Naive thymus-derived CD4-positive, alpha-beta T cell (primary cell): ENCODE measurements around the gene SRPRB. TPM values are rescaled to one million over a fixed set of nuclear protein-coding genes. Genes with fewer than 3 reads are reported as not detected.

Experiments used
- ATAC-seq: fragments of 150-1000 bp; cut with Tn5 transposase; 2 replicates; pipeline ENCODE4 v1.10.0; 2021; ENCODE audit warnings: mild to moderate bottlenecking, moderate library complexity
- CTCF ChIA-PET: fragments of 350-600 bp; sonication (Branson Sonifier 250); formaldehyde crosslinking; loops from one replicate; lab custom pipeline; 2021; ENCODE audit warnings: antibody characterized with exemption; lab: Charles Lee
- POLR2A ChIA-PET: fragments of 350-600 bp; sonication (Branson Sonifier 250); formaldehyde crosslinking; loops from one replicate; lab custom pipeline; 2021; ENCODE audit warnings: antibody characterized with exemption, inconsistent platforms; lab: Charles Lee
- DNase-seq, 9 donors: peaks; one replicate each; pipeline versions ENCODE4 v3.0.0 to v3.0.0-alpha.2; 2020 to 2022; ENCODE audit warnings: mixed read lengths in 1 of 9
- H3K27ac ChIP-seq: one replicate; pipeline ENCODE4 v1.7.0; 2013; ENCODE audit warnings: mild to moderate bottlenecking, low read depth, low read length, moderate library complexity
- H3K27me3 ChIP-seq, 2 donors: one replicate each; pipeline ENCODE4 v1.7.0; 2013; ENCODE audit warnings: low read length in 2 of 2, mild to moderate bottlenecking in 2 of 2, moderate library complexity in 2 of 2; ENCODE audit not compliant: control insufficient read depth in 2 of 2, insufficient read depth in 2 of 2
- H3K36me3 ChIP-seq, 3 experiments: 1 replicate in 2 of 3; 2 replicates in 1 of 3; pipeline ENCODE4 v1.7.0; 2013; ENCODE audit warnings: low read length in 3 of 3, mild to moderate bottlenecking in 3 of 3, moderate library complexity in 1 of 3; ENCODE audit not compliant: insufficient read depth in 3 of 3, control insufficient read depth in 2 of 3
- H3K4me1 ChIP-seq, 2 donors: one replicate each; pipeline ENCODE4 v1.7.0; 2013; ENCODE audit warnings: low read length in 2 of 2, mild to moderate bottlenecking in 2 of 2, moderate library complexity in 1 of 2; ENCODE audit not compliant: control insufficient read depth in 2 of 2, insufficient read depth in 2 of 2
- H3K4me3 ChIP-seq: 2 replicates; pipeline ENCODE4 v1.7.0; 2013; ENCODE audit warnings: mild to moderate bottlenecking, low read length
- H3K9me3 ChIP-seq, 3 experiments: 1 replicate in 2 of 3; 2 replicates in 1 of 3; pipeline ENCODE4 v1.7.0; 2013; ENCODE audit warnings: low read length in 3 of 3; ENCODE audit not compliant: control insufficient read depth in 2 of 3
- H3K27ac Mint-ChIP-seq, 9 donors: one replicate each; pipeline ENCODE4 v1.8.0; 2020 to 2022; ENCODE audit warnings: mixed read lengths in 9 of 9, mild to moderate bottlenecking in 8 of 9, moderate library complexity in 5 of 9, inconsistent platforms in 2 of 9
- H3K27me3 Mint-ChIP-seq, 5 donors: one replicate each; pipeline ENCODE4 v1.8.0; 2021 to 2022; ENCODE audit warnings: mixed read lengths in 5 of 5, mild to moderate bottlenecking in 1 of 5
- H3K36me3 Mint-ChIP-seq, 5 donors: one replicate each; pipeline ENCODE4 v1.8.0; 2020 to 2022; ENCODE audit warnings: mixed read lengths in 5 of 5, mild to moderate bottlenecking in 3 of 5, inconsistent platforms in 1 of 5
- H3K4me1 Mint-ChIP-seq, 7 donors: one replicate each; pipeline ENCODE4 v1.8.0; 2020 to 2022; ENCODE audit warnings: mixed read lengths in 7 of 7, mild to moderate bottlenecking in 3 of 7, inconsistent platforms in 1 of 7
- H3K4me3 Mint-ChIP-seq, 10 donors: one replicate each; pipeline ENCODE4 v1.8.0; 2020 to 2022; ENCODE audit warnings: mild to moderate bottlenecking in 10 of 10, mixed read lengths in 10 of 10, moderate library complexity in 6 of 10, inconsistent platforms in 2 of 10
- H3K9me3 Mint-ChIP-seq, 11 donors: one replicate each; pipeline ENCODE4 v1.8.0; 2020 to 2022; ENCODE audit warnings: mixed read lengths in 11 of 11, mild to moderate bottlenecking in 4 of 11, inconsistent platforms in 1 of 11, moderate library complexity in 1 of 11
- intact Hi-C, 2 donors: fragments of 100-400 bp; cut with micrococcal nuclease; formaldehyde crosslinking; loops; one replicate each; pipeline ENCODE4 v1.15.1; 2023
- polyA plus RNA-seq, 2 donors: library from polyadenylated mRNA; unstranded; fragments of 300-500 nt; fragmentation: Illumina TruSeq; gene quantifications; one replicate each; pipeline ENCODE4 v1.2.3, GENCODE V29; 2021
- total RNA-seq, 6 experiments: library from RNA in 5 of 6; stranded (reverse) in 5 of 6; gene quantifications; 1 replicate in 5 of 6; 2 replicates in 1 of 6; pipeline ENCODE4 v1.2.3 and lab custom pipeline; 2021 to 2026

SRPRB gene
- total and polyA plus RNA-seq, 7 experiments from 2014 or later = 27.4 to 63.3 (median 37.4) TPM

DNA sequence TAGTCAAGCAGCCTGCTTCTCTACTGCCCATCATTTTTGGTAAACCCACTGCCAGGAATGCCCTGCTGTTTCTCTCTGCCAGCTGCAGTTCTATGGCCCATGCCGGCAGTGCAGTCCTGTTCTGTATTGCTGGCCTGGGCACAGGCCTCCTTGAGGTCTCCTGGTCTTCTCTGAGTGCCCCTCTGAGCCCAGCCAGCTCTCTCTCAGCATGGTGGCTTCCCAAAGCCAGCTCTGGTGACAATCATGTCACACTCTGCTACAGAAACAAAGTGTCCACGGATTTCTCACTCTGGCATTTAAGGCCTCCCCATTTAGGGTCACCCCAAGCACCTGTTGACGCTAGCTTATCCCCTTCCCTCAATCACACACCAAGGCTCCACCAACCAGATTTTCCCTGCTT, 24.5 kb downstream of the SRPRB start:
- intact Hi-C loops = no loop called here
- Mint-ChIP-seq H3K36me3 (peaks cover 0 to 14% (median 5%) of the 10 kb centered on the region in 5 donors), H3K4me1 (no peaks in the 10 kb centered on the region), H3K27ac (no peak overlapping the region), H3K9me3 (no peaks in the 10 kb centered on the region), H3K27me3 (peaks cover 0 to 4% (median 0%) of the 10 kb centered on the region in 5 donors), H3K4me3 (no peak overlapping the region)
- POLR2A ChIA-PET = no interaction called here
- Histone ChIP-seq H3K27ac (no peak overlapping the region), H3K4me3 (no peak overlapping the region), H3K36me3 (peaks cover 0 to 10% (median 5%) of the 10 kb centered on the region in 3 experiments), H3K27me3 (no peaks in the 10 kb centered on the region), H3K4me1 (no peaks in the 10 kb centered on the region), H3K9me3 (no peaks in the 10 kb centered on the region)
- CTCF ChIA-PET = no interaction called here
- DNase-seq (no peak), ATAC-seq (no peak)

DNA sequence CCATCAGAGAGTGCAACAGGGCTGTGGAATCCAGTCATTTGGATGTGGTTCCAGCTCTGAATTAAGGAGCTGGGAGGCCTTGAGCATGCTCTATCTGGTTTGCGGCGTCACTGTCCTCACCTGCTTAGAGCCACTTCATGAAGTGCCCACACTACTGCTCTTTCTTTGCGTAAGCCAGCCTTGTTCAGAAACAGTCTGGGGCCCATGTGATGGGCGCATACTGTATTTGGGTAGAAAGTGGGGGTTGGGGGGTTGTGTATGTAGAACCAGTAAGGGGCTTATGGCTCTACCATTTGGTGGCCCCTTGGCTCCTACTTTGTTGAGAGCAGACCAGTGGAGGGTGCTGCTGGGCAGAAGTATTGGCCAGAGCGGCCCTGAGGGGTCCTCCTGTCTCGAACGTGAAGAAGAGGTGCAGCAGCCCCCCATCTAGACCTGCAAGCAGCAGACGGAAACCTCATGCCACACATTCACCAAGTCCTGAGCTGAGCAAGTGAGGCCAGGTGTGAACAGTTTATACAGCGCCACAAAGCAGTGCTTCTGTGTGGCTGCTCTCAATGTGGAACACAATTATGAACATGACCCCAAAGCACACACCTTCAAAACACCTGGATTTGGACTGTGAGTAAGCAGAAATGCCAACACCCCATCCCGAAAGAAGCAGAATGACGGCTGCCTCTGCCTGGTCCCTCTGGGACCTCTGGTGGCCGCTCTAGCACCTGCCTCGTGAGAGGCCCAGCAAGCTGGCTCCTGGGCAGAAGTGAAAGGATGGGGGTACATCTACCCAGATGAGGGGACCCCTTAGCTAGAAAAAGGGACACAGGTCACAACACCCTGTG, 26.6 kb downstream of the SRPRB start:
- no peaks in the 10 kb centered on the region for H3K27me3 ChIP-seq
- peaks cover 0 to 2% (median 0%) of the 10 kb centered on the region in 11 donors for H3K9me3 Mint-ChIP-seq
- no peaks in the 10 kb centered on the region for H3K4me1 Mint-ChIP-seq
- H3K4me3 ChIP-seq = no peak overlapping the region
- H3K27ac ChIP-seq = no peak overlapping the region
- ChIA-PET POLR2A (no interaction called here), CTCF (no interaction called here)
- no peaks in the 10 kb centered on the region for H3K36me3 ChIP-seq
- no peaks in the 10 kb centered on the region for H3K4me1 ChIP-seq
- H3K27ac Mint-ChIP-seq = no peak overlapping the region
- intact Hi-C loops = no loop called here
- H3K4me3 Mint-ChIP-seq = no peak overlapping the region
- no peaks in the 10 kb centered on the region for H3K9me3 ChIP-seq
- no peak for DNase-seq
- ATAC-seq = no peak
- peaks cover 0 to 6% (median 0%) of the 10 kb centered on the region in 5 donors for H3K27me3 Mint-ChIP-seq
- H3K36me3 Mint-ChIP-seq = no peaks in the 10 kb centered on the region

- Mint-ChIP-seq H3K36me3 (no peaks in the 10 kb centered on the region), H3K27ac (no peak overlapping the region), H3K9me3 (peaks cover 0 to 2% (median 0%) of the 10 kb centered on the region in 11 donors), H3K27me3 (peaks cover 0 to 7% (median 0%) of the 10 kb centered on the region in 5 donors), H3K4me3 (no peak overlapping the region), H3K4me1 (no peaks in the 10 kb centered on the region)
- no peaks in the 10 kb centered on the region for H3K9me3 ChIP-seq
- intact Hi-C loops = no loop called here
- H3K27ac ChIP-seq = no peak overlapping the region
- DNase-seq = no peak
- ATAC-seq = no peak
- H3K4me1 ChIP-seq = no peaks in the 10 kb centered on the region
- H3K27me3 ChIP-seq = no peaks in the 10 kb centered on the region
- H3K36me3 ChIP-seq = no peaks in the 10 kb centered on the region
- POLR2A ChIA-PET = no interaction called here
- no peak overlapping the region for H3K4me3 ChIP-seq
- CTCF ChIA-PET = no interaction called here
Measured at GRCh38 chr3:133832802-133833144, 27.2 kb downstream of the SRPRB start.

DNA sequence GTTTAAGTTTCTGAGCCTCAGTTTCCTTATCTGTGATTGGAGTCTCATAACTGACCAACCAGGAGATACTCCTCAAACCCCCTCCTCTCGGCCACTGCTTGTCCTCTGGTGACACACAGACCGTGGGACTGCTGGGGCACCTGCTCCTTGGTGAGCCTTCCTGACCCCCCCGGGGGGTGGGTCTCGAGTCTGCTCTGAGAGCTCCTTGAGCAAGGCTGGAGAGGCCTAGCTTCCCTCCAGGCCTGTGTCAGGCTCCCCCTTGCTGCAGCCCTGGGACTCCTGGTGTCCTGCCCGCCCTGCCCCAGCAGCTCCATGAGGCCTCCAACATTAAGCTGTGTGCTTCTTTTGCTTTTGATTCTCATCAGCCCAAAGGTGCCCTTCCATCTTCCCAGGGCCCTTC, 27.7 kb downstream of the SRPRB start:
- Histone ChIP-seq H3K36me3 (no peaks in the 10 kb centered on the region), H3K9me3 (no peaks in the 10 kb centered on the region), H3K27ac (no peak overlapping the region), H3K4me1 (no peaks in the 10 kb centered on the region), H3K27me3 (no peaks in the 10 kb centered on the region), H3K4me3 (no peak overlapping the region)
- intact Hi-C loops = no loop called here
- CTCF ChIA-PET = no interaction called here
- no peak for ATAC-seq
- H3K4me1 Mint-ChIP-seq = no peaks in the 10 kb centered on the region
- peaks cover 0 to 7% (median 0%) of the 10 kb centered on the region in 5 donors for H3K27me3 Mint-ChIP-seq
- no peak overlapping the region for H3K27ac Mint-ChIP-seq
- H3K9me3 Mint-ChIP-seq = peaks cover 0 to 2% (median 0%) of the 10 kb centered on the region in 11 donors
- POLR2A ChIA-PET = no interaction called here
- H3K4me3 Mint-ChIP-seq = no peak overlapping the region
- no peak for DNase-seq
- H3K36me3 Mint-ChIP-seq = no peaks in the 10 kb centered on the region

- no peak overlapping the region for H3K27ac ChIP-seq
- H3K4me3 ChIP-seq = no peak overlapping the region
- H3K36me3 ChIP-seq = no peaks in the 10 kb centered on the region
- H3K9me3 ChIP-seq = no peaks in the 10 kb centered on the region
- Mint-ChIP-seq H3K36me3 (no peaks in the 10 kb centered on the region), H3K9me3 (peaks cover 0 to 2% (median 0%) of the 10 kb centered on the region in 11 donors), H3K4me1 (no peaks in the 10 kb centered on the region), H3K4me3 (no peak overlapping the region), H3K27me3 (peaks cover 0 to 7% (median 0%) of the 10 kb centered on the region in 5 donors), H3K27ac (no peak overlapping the region)
- intact Hi-C loops = no loop called here
- no peak for ATAC-seq
- ChIA-PET POLR2A (no interaction called here), CTCF (no interaction called here)
- no peaks in the 10 kb centered on the region for H3K4me1 ChIP-seq
- no peaks in the 10 kb centered on the region for H3K27me3 ChIP-seq
- DNase-seq = no peak
Measured at GRCh38 chr3:133833880-133834620, 28.4 kb downstream of the SRPRB start.

DNA sequence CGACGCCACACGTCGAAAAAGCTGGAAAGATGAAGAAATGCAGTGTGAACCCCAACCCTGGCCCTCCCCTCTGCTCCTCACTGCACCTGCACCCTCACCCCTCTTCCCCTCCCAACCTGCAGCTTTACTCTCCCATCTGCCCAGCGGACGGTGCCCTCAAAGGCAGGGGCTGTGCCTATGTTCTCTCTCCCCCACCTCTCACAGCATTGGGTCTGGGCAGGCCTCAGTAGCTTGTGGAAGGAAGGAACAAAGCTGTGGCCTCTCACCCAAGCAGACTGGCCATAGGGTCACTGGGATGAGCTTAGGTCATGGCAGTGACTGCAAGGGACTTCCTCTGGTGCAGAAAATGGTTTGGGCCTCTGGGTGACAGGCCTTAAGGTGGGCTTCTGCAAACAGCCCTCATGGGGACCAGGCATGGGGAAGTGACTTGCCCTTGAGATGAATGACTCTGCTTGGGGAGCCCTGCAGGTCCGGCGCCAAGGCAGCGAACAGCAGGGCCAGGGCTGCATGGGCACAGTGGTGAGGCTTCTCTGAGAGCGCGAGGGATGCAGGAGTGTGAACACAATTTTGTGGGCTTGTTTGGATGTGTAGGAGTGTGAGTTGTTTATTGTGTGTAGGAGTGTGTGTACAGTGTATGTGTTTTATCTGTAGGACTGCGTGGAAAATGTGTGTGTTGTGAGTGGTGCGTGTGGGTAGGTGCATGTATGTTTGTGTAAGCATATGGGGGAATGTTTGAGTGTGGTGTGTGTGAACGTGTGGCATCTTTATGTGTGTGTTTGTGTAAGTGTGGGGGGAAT, 29.2 kb downstream of the SRPRB start:
- H3K36me3 ChIP-seq = no peaks in the 10 kb centered on the region
- H3K4me1 Mint-ChIP-seq = no peaks in the 10 kb centered on the region
- CTCF ChIA-PET = no interaction called here
- DNase-seq (no peak), ATAC-seq (no peak)
- H3K27me3 ChIP-seq = no peaks in the 10 kb centered on the region
- no peak overlapping the region for H3K4me3 ChIP-seq
- intact Hi-C loops = no loop called here
- H3K27me3 Mint-ChIP-seq = peaks cover 0 to 7% (median 0%) of the 10 kb centered on the region in 5 donors
- H3K36me3 Mint-ChIP-seq = no peaks in the 10 kb centered on the region
- no peak overlapping the region for H3K27ac ChIP-seq
- POLR2A ChIA-PET = no interaction called here
- H3K9me3 ChIP-seq = no peaks in the 10 kb centered on the region
- peaks cover 0 to 2% (median 0%) of the 10 kb centered on the region in 11 donors for H3K9me3 Mint-ChIP-seq
- no peak overlapping the region for H3K4me3 Mint-ChIP-seq
- no peaks in the 10 kb centered on the region for H3K4me1 ChIP-seq
- no peak overlapping the region for H3K27ac Mint-ChIP-seq
